NCI-H345 (cell line): ENCODE data around the gene FBXW8.
"Not testable (repeated sequence)": the region's sequence is repeated elsewhere in the genome, so short reads cannot be mapped to it uniquely, and the experiment has no call there.

Experiments used
- DNase-seq: peaks from one replicate; lab custom pipeline; 2025; lab: John Stamatoyannopoulos, UW

The FBXW8 gene

DNA sequence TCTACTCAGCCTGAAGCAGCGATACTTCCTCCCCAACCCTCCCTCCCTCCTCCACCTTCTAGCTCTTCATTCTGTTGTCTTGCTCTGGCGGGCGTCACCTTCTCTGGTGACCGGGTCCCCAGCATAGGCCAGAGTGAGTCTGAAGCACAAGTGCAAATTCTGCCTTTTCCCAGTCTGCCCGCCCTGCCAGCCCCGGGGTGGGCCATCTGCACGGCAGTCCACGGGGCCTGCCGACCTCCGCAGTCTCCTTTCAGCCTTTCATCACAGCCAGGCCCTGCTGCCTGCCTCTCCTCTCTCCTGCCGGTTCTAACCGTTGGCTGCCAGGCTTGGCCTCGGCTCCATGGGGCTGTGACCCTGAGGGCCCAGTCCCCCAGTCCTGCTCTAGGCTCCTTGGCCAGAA is 129.7 kb downstream of the FBXW8 start:
- no peak for DNase-seq

DNA sequence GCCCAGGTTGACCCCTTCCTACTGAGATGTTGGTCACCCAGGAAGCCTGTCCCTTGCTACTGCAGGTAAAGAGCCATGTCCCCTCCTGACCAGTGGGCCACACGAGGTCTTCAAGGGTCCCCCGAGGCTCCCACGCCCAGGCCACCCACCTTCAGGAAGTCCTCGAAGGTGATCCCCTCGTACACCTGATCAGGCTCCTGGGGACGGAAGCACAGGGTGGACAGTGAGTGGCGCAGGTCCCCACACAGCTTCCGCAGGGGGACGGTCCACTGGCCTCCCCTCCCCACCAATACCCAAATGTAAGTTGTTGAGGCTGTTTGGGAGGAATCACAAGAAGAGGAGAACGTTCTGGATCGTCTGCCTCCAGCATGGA is 131.0 kb downstream of the FBXW8 start:
- no peak for DNase-seq

DNA sequence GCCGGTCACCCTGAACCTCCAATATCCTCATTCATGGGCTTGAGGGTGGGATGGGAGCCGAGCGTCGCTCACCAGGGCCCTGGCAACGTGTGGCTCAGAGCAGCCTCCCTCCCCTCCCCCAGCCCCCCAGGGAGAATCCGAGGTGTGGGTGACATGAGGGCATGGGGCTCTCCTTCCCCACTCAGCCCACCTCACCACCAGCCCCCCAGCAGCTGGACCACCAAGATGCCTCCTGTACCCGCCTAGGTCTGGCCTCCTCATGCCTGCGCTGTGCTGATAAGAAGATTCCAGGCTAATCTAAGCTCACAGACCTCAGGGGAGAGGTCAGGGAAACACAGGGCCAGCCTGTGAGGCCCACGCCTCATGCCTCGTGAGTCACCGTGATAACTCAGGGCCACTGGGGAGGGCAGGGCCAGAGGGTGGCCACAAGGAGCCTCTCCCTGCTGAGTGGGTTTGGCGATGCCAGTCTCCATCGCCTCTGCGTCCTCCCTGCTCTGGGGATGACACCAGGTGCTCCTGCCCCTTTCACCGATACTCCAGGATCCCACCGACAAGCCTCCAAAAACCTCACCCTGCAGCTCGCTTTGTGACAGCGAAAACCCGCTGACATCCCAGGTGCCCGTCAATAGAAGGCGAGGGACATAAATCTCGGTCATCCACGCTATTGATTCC is 131.6 kb downstream of the FBXW8 start:
- DNase-seq, result no peak

DNA sequence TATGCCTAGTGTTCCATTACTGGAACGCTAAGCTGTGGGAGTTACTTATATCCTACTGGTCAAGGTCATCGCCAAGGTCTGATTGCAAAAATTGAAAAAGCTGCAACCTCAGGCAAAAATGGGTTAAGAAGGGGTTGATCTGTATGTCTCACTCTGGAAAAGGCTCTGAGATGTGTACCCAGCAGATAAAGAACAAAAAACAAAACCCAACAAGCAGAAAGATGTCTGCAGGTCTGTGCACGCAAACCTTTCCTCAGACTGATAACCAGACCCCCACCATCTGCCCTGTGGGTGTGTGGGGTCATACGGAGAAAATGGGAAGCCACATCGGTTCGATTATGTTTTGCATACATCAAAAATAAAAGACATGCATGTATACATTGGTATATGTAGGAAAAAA is 132.1 kb downstream of the FBXW8 start:
- no peak for DNase-seq

DNA sequence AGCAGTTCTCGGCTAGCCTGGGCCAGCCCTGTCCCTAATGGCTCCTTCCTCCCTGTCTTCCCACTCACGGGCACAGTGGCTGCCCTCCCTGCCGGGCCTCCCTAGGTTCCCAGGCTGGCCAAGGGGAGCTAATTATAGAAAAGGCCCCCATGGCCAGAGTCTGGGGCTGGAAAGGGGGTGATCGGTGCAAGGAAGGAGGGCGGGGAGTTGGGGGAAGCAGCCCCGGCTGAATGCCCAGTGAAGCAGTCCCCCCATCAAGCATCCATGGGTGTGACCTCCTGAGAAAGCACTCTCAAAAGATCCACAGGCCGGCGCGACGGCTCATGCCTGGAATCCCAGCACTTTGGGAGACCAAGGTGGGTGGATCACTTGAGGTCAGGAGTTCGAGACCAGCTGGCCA is 133.6 kb downstream of the FBXW8 start:
- DNase-seq, result no peak

DNA sequence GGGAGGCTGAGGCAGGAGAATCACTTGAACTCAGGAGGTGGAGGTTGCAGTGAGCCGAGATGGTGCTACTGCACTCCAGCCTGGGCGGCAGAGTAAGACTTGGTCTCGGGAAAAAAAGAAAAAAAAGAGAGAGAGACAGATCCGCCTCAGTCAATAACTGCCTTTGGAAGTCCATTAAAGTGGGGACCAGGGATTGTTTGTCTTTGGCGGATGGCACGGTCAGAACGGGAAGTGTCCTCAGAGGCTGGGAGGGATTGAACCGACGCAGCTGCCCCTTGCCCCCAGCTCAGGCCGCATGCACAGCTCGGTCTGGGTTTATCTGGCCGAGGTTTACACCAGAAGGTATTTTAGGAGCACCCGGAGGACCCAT is 134.0 kb downstream of the FBXW8 start:
- DNase-seq, result no peak

DNA sequence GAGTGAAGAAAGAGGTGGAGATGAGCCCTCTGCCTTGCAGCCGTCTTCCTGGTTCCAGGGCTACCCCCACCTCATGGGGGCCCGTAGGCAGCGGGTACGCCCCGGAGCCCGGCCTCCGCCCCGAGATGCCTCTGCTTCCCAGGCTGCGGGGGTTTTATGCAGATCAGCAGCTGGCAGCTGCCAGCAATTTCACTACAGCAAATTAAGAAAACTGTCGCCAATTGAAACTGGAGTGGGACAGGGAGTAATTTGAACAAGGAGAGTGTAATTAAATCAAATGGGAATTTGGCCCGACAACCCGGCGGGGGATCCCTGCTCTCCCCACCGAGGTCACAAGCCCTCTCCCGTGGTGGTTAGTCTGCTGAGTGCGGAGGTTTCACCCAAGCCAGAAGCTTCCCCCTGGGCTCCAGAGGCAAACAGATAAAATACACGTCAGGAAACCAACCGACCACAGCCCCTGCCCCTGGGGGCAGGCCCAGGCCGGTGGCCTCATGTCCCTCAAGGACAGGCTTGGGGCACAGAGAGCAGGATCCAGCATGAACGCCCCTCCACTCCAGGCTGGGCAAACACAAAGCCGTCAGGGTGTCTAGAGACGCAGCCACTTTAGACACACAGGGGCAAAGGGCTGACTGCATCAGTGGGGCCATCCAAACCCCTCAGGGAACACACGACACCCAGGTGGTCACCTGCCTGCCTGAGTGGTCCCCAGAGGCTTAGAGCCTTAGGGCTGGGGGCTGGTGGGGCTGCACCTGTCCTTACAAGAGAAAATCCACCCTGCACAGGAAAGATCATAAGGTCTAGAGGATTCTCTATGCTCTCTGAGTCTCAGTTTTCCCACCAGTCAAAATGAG is 134.6 kb downstream of the FBXW8 start:
- peak; percentile 12 for DNase-seq

DNA sequence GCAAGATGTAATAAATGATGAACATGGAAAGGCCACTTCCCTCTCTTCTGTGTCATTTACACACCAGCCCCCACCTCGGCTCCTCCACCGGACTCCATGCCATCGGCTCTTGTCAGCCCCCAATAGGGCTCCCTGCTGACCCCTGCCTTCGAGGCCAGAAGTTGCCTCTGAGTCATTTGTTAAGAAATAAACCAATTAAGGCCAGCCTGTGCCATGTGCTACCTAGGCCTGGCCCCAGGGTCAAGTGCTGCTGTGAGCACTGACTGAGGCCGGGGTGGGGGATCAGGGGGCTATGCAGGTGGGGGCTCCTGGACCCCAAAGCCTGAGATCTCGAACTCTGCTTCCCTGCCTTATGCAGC is 135.2 kb downstream of the FBXW8 start:
- no peak for DNase-seq

DNA sequence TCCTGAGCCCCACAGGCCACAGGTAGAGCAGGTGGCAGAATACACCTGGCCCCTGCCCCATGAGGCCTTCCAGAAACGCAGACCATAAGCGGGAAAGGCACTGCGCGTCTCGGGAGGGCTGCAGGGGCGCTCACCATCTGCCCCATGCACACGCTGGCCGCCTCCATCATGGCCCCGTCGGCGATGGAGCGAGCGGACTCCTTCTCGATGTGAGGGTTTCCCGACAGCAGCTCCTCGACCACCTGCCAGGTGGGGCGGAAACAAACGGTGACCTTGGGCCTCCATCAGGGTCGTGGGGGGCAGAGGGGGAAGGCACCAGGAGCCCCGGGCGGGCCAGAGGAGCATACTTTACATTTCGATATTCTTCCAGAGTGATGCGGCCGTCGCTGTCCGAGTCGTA is 135.7 kb downstream of the FBXW8 start:
- DNase-seq, result no peak

DNA sequence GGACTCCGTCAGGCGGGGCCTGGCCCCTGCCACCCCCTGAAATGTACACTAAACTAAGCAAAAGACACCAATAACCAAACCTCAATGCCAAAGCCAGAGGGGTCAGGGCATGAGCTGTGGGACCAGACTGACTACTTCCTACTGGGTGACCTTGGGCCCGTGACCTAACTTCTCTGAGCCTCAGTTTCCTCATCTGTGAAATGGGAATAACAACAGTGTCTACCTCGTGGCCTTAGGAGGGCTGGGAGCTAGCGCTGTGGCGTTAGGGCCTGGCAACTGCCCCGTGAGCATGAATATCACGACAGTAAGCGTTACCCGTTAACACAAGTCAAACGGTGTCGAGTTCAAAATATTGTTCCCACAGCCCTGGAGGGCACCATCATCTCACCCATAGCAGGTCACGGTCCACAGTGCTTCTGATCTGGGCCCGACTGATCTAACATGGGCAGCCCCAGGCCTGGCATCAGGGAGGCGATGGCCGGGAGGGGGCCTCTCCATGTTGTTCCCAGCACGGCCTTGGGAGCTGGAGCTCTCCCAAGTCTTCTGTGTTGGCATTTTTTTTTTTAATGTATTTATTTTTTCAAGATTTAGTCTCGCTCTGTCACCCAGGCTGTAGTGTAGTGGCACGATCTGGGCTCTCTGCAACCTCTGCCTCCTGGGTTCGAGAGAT is 136.2 kb downstream of the FBXW8 start:
- DNase-seq, result no peak

DNA sequence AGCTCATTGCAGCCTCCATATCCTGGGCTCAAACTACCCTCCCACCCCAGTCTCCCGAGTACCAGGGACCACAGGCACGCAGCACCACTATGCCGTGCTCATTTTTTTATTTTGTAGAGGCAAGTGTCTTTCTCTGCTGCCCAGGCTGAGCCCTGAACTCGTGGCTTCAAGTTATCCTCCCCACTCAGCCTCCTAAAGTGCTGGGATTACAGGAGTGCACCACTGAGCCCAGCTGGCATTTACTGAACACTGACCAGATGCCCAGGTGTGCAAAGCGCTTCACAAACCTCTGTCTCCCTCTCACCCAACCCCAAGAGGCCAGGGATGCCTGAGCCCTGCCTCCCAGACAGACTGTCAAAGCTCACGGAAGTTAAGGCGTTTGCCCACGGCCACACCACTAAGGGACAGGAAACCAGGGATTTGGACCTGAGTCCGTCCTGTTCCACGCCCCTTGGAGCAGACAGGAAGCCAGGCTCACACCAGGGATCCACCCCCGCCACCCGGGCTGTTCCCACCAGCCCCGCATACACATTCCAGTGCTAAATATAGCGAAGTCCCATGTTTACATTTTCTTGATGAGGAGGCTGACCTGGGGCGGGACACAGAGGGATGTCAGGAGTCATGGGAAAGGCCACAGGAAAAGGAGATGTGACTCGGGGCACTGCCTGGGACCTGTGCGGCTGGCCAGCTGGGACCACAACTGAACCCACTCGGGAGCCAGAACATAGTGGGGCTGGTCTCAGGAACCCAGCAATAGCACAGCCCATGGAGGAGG is 137.2 kb downstream of the FBXW8 start:
- DNase-seq, result no peak

DNA sequence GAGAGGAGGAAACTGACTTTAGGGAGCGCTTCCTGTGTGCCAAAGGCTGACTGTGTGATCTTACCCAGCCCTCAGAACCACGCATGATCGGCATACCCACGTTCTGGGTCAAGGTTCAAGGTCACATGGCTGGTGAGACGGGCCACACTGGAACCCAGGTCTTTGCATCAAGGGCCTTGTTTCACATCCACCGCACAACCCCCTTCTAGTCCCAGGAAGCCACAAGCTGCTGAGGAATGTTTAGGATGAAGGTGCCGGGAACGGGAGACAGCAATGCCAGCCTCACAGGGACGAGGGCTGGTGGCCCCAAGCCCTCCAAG is 137.8 kb downstream of the FBXW8 start:
- no peak for DNase-seq

DNA sequence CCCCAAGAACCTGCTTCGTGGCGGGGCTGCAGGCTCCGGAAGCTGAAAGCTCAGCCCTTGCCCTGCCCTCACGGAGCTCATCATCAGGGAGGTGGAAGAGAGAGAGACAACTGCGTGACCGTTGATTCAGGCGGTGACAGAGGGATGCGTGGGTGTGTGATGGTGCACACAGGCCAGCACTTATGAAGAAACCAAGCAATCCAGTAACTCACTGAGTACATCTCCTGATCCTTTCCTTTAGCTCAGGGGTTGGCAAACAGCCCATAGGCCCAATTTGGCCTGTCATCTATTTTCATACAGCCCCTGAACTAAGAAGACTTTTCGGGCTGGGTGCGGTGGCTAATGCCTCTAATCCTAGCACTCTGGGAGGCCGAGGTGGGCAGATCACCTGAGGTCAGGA is 138.5 kb downstream of the FBXW8 start:
- DNase-seq, result no peak

DNA sequence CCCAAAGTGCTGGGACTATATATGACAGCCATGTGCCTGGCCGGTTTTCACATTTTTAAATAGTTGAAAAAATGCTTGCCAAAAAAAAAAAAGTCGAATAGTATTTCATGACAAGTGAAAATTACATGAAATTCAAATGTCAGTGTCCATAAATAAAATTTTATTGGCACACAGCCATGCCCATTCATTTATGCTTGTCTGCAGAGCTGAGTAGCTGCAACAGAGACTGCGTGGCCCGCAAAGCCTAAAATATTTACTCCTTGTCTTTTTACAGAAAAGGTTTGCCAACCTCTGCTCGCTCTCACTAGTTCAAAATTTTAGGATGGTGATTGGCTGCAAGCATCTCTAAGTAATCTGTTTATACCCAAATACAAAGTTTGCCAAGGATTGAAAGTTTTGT is 139.3 kb downstream of the FBXW8 start:
- no peak for DNase-seq

DNA sequence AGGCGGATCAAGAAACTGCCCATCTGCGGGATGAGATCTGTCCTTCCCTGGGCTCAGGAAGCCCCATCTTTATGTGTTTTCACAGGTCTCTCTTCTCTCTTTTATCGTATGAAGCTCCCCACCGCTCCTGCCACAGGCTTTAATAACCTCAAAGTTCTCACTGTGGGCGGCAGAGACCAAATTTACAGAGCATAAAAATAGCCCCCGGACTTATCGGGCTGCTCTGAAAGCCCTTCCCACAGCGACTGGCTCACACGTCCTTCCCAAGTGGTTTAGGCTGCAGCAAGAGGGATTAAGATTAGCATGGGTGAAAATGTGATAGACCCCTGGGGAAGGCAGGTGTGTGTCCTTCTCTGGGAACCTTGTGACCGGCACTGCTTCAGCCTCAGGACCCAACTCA is 140.6 kb downstream of the FBXW8 start:
- no peak for DNase-seq

DNA sequence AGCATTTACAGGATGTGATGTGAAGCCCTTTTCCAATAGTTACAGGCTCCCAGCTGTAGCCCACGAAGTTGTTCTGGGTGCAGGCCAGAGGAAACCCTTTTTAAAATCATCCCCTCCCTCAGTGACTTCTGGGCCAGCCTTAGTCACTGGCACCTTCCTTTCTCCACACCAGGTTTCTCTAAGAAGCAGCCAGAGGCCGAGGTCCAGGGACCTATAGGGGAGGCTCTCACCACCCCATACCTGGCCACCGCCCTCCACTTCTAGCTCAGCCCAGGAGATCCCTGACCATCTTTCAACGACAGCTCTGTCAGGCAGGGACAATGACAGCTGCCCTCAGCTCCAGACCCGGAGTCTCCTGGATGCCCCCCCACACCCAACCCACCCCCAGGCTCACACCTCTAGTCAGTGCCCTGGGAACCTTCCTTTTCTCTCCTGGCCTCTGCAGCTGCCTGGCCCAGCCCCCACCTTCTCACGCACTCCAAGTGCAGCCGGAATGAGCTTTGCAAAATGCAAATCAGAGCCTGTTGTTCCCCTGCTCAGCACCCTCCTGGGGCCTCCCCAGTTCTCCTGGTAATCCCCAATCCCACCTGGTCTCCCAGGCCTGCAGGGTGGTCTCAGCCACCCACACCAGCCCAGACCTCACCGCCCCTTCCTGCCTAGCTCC is 141.8 kb downstream of the FBXW8 start:
- no peak for DNase-seq

DNA sequence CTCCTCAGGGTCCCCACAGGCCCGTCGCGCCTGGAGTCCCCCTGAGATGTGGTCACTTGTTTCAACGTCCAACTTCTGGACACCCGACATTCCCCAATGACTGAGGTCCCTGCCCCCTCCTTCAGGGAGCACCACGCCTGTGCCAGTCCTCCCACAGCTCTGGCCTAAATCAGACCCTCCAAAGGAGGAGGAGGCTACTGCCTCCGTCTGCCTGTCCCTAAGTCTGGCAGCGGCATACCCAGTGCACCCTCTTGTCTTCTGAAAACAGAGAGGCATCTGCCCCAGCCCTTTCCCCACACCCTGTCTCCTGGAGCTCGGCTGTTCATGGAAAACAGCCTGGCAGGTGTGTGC is 142.3 kb downstream of the FBXW8 start:
- no peak for DNase-seq

DNA sequence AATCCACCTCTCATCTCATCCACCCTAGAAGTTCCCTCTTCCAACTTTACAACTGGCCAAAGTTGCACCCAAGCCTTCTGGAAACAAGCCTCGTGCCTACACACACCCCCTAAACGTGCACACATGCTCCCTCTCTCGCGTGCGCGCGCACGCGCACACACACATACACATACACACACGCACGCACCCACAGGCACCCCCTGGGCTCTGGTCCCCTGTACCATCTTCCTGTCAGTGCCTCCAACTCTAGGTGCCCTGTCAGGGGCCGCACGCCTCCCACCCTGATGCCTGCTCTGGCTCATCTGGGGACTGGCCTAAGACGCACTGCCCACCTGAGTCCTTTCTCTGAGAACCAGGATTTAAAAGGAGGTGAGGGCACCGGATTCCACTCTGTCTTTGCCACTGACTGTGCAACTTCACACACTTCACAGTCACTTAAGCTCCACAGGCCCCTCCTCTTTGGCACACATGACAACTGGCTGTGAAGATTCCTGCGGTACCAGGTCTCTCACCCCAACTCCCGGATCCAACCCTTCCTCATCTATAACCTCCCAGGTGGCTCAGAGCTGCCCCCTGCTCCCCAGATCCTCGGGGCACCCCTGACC is 142.9 kb downstream of the FBXW8 start:
- DNase-seq, result no peak

DNA sequence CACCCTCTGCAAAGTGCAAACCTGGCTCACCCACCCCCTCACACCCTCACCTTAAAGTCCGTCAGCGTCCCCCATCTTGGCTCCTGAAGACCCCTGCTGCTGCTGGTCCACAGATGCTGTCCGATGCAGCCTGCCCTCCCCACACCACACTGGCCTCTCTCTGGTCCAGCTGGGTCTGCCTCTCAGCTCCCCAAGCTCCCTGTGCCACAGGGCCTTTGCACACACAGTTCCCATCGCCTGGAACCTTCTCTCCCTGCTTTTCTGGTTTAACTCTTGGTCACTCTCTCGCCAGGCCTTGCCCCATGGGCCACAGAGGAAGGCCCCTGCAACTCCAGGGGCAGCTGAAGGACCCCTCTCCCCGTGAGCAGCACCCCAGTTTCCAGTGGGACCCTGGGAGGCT is 143.5 kb downstream of the FBXW8 start:
- no peak for DNase-seq

DNA sequence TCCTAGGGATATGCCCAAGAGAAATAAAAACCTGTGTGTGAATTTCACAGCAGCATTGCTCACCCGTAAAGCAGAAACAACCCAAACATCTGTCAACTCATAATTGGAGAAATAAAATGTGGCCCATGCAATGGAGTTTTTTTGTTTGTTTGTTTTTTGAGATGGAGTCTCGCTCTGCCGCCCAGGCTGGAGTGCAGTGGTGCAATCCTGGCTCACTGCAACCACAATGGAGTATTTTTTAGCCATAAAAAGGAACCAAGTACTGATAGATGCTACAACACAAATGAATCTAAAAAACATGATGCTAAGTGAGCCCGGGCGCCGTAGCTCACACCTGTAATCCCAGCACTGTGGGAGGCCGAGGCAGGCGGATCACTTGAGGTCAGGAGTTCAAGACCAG is 146.9 kb downstream of the FBXW8 start:
- not testable (repeated sequence) for DNase-seq

DNA sequence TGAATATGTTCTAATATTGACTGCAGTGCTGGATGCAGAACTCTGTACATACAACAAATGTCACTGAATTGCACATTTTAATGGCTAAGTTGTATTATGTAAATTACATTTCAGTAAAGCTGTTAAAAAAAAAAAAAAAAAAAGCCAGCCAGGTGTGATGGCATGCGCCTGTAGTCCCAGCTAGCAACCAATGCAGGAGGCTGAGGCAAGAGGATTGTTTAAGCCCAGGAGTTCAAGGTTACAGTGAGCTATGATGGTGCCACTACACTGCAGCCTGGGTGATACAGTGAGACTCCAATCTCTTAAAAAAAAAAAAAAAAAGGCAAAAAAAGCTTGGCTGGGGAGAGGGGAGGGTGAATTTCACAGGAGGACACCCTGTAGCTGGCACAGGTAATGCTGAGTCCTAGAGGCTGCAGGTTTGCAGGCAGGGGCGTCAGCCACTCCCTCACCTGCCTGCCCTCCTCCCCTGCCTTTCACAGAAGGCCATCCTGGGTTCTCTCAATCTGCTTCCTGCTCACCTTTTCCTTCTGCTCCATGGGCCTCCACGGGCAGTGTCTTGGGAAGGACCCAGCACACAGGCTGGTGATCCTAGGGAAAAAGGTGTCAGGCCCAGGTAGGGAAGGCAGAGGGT is 147.8 kb downstream of the FBXW8 start:
- no peak for DNase-seq
